ENCODE data around the gene SINHCAF.

SINHCAF gene

GRCh38 chr12:31231611-31232360 is 94.2 kb downstream of the SINHCAF start:
- H3K27ac ChIP-seq (replicated peaks) = no peak overlapping the region
- no peaks in the 10 kb centered on the region for H3K27me3 ChIP-seq (ENCODE audit: insufficient read depth, poor library complexity, severe bottlenecking)
- TF ChIP-seq POLR2AphosphoS5 (IDR thresholded peaks at IDR 0.05; ENCODE audit: low read depth) (no peak), SPI1 (IDR thresholded peaks at IDR 0.05; ENCODE audit: borderline replicate concordance, low read depth) (no peak), GABPA (IDR thresholded peaks at IDR 0.05; ENCODE audit: low read depth) (no peak)
- TF ChIP-seq, protein P1, sequence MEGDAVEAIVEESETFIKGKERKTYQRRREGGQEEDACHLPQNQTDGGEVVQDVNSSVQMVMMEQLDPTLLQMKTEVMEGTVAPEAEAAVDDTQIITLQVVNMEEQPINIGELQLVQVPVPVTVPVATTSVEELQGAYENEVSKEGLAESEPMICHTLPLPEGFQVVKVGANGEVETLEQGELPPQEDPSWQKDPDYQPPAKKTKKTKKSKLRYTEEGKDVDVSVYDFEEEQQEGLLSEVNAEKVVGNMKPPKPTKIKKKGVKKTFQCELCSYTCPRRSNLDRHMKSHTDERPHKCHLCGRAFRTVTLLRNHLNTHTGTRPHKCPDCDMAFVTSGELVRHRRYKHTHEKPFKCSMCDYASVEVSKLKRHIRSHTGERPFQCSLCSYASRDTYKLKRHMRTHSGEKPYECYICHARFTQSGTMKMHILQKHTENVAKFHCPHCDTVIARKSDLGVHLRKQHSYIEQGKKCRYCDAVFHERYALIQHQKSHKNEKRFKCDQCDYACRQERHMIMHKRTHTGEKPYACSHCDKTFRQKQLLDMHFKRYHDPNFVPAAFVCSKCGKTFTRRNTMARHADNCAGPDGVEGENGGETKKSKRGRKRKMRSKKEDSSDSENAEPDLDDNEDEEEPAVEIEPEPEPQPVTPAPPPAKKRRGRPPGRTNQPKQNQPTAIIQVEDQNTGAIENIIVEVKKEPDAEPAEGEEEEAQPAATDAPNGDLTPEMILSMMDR (IDR thresholded peaks at IDR 0.05; ENCODE audit: insufficient read depth, low read length) = no peak
- TF ChIP-seq, protein P2, sequence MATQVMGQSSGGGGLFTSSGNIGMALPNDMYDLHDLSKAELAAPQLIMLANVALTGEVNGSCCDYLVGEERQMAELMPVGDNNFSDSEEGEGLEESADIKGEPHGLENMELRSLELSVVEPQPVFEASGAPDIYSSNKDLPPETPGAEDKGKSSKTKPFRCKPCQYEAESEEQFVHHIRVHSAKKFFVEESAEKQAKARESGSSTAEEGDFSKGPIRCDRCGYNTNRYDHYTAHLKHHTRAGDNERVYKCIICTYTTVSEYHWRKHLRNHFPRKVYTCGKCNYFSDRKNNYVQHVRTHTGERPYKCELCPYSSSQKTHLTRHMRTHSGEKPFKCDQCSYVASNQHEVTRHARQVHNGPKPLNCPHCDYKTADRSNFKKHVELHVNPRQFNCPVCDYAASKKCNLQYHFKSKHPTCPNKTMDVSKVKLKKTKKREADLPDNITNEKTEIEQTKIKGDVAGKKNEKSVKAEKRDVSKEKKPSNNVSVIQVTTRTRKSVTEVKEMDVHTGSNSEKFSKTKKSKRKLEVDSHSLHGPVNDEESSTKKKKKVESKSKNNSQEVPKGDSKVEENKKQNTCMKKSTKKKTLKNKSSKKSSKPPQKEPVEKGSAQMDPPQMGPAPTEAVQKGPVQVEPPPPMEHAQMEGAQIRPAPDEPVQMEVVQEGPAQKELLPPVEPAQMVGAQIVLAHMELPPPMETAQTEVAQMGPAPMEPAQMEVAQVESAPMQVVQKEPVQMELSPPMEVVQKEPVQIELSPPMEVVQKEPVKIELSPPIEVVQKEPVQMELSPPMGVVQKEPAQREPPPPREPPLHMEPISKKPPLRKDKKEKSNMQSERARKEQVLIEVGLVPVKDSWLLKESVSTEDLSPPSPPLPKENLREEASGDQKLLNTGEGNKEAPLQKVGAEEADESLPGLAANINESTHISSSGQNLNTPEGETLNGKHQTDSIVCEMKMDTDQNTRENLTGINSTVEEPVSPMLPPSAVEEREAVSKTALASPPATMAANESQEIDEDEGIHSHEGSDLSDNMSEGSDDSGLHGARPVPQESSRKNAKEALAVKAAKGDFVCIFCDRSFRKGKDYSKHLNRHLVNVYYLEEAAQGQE (IDR thresholded peaks at IDR 0.05; ENCODE audit: insufficient replicate concordance, low read depth) = no peak
- DNase-seq (ENCODE audit: low read depth in 1 of 2, low spot score in 1 of 2) = no peak
- H3K4me3 ChIP-seq (replicated peaks; ENCODE audit: insufficient read depth, low read length) = no peak overlapping the region
